Right cardiac atrium (tissue), 5 donors: Measurements from ENCODE around the gene EPHA6. TPM values are rescaled to one million over a fixed set of nuclear protein-coding genes. Genes with fewer than 3 reads are reported as not detected.

Experiments
- ATAC-seq, 2 donors: fragments of 200-7000 bp; cut with Tn5 transposase; one replicate each; pipeline versions ENCODE4 v1.8.0 to v1.9.1; 2020; ENCODE audit warnings: moderate library complexity in 2 of 2, mild to moderate bottlenecking in 1 of 2
- DNase-seq, 3 donors: peaks; one replicate each; pipeline ENCODE4 v3.0.0-alpha.2; 2020
- H3K27ac ChIP-seq: one replicate; pipeline ENCODE4 v1.5.1; 2013; ENCODE audit warnings: mild to moderate bottlenecking, low read length, control low read depth, moderate library complexity
- H3K27me3 ChIP-seq: one replicate; pipeline ENCODE4 v1.6.1; 2013; ENCODE audit not compliant: control insufficient read depth, insufficient read depth
- H3K4me1 ChIP-seq: one replicate; pipeline ENCODE4 v1.6.1; 2013; ENCODE audit warnings: low read length; ENCODE audit not compliant: control insufficient read depth, insufficient read depth
- H3K4me3 ChIP-seq: one replicate; pipeline ENCODE4 v1.5.1; 2013; ENCODE audit warnings: low read length, control low read depth
- H3K9me3 ChIP-seq: one replicate; pipeline ENCODE4 v1.6.1; 2013; ENCODE audit warnings: low read length; ENCODE audit not compliant: control insufficient read depth
- WGBS: extraction: QIAGEN DNeasy Blood & Tissue Kit; methylation state at CpG from one replicate; pipeline ENCODE4 v1.1.7; 2013; 5-methylcytosine and 5-hydroxymethylcytosine counted together
- intact Hi-C, 4 donors: fragments of 100-400 bp; cut with DNase I; formaldehyde crosslinking; loops; one replicate each; pipeline versions ENCODE4 v1.11.0 to v1.14.0; 2022 to 2023
- polyA plus RNA-seq: library from polyadenylated mRNA; stranded (reverse); fragments of 200-250 nt; gene quantifications from one replicate; pipeline ENCODE4 v1.2.3, GENCODE V29; 2013
- total RNA-seq, 4 donors: library from RNA; stranded (reverse); fragmentation: NEBNext Ultra II Directional; extraction: Animal tissue kit (Norgen Biotek cat#: 25700); gene quantifications; one replicate each; pipeline ENCODE4 v1.2.1, GENCODE V29; 2021
- donor health status: healthy with polysubstance abuse.
- donor health status: DM: no; HTN: yes; CAD: no.
- donor health status: DM: no; HTN: no; CAD: no.
- donor health status: DM: no; HTN: yes; CAD: no; lungs with severe emphysema.
- donor health status: DM: yes; HTN: yes; CAD: no.

EPHA6 gene
- total and polyA plus RNA-seq, 5 donors: 0.05 to 1.4 (median 0.59) TPM

DNA sequence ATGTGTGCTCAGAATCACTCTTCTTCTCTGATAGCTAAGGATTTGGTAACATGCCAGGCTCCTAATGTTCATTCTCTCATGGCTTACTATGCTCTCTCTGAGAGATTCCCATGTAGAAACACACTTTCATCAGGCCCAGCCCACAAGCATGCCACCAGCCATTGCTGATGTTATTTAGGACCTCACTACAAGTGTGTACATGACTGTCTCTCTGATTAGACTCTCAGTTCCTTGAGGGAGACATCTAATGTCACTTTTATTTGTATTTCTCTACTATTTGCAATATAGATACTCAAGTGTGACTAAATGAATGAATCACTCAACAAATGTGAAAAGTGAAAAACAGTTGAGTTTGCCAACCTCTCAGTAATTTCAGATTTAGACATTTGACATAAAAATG lies 865.8 kb downstream of the EPHA6 start:
- no peak for ATAC-seq
- Histone ChIP-seq H3K4me1 (no peaks in the 10 kb centered on the region), H3K4me3 (no peak overlapping the region), H3K9me3 (no peaks in the 10 kb centered on the region), H3K27me3 (no peaks in the 10 kb centered on the region), H3K27ac (no peak overlapping the region)
- DNase-seq: no peak
- intact Hi-C loops: no loop called here

DNA sequence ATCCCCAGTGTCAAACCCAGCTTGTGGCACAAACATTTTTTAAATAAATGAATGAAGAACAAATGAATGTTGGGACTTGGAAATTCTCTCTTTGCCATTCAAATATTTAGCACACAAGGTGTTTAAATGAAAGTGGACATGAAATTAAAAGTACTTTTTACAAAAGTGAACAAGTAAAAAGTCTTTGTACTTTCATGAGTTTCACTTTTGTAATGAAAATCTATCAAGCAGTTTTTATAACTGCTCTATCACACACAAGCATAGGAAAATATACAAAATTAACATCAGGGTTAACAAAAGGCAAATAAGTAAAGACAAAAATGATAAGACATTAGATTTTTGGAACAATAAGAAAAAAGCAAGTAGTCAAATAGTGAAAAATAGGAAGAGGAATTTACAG lies 866.3 kb downstream of the EPHA6 start:
- Histone ChIP-seq H3K27me3 (no peaks in the 10 kb centered on the region), H3K27ac (no peak overlapping the region), H3K4me1 (no peaks in the 10 kb centered on the region), H3K9me3 (no peaks in the 10 kb centered on the region), H3K4me3 (no peak overlapping the region)
- no peak for DNase-seq
- no peak for ATAC-seq
- intact Hi-C loops: no loop called here

DNA sequence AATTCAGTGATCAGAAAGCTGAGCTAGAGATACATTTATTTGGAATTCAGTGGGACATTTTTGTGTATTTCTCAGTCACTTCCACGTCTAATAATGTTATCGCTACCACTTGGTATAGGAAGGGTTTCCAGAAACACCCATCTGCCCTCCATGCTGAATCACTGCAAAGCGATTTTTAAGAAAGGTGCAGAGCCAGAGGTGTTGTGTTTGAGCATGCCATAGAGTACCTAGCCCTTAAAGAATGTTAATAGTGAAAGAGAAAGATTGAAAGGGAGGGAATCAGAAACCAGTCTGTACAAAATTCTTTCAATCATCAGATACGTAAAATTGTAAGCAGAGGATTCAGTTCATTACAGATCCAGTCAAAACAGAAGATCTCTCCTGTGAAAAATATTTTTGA lies 870.1 kb downstream of the EPHA6 start:
- no peaks in the 10 kb centered on the region for H3K9me3 ChIP-seq
- no peak overlapping the region for H3K4me3 ChIP-seq
- H3K4me1 ChIP-seq: no peaks in the 10 kb centered on the region
- ATAC-seq (no peak), DNase-seq (no peak)
- WGBS: 85% methylated on average over 4 of the region's 4 CpGs
- no peaks in the 10 kb centered on the region for H3K27me3 ChIP-seq
- no peak overlapping the region for H3K27ac ChIP-seq
- intact Hi-C loops: no loop called here

DNA sequence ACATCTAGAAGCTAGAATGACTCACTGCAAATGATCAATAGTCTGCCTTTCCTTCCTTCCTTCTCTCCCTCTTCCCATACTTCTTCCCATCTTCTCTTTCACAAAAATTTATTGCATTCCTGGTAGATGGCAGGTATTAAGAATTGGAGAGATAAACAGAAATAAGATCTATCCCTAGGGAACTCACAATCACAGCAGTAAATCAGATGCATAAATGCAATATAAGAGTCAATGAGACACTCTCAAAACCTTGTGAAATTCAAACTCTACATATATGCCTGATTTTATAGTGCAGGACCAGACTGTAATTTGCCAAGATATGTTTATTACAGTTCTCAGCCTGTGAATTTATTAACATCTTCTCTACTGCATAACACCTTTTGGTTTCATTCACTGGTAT lies 871.9 kb downstream of the EPHA6 start:
- Histone ChIP-seq H3K27ac (no peak overlapping the region), H3K9me3 (no peaks in the 10 kb centered on the region), H3K27me3 (no peaks in the 10 kb centered on the region), H3K4me3 (no peak overlapping the region), H3K4me1 (no peaks in the 10 kb centered on the region)
- no peak for DNase-seq
- intact Hi-C loops: no loop called here
- ATAC-seq: no peak

DNA sequence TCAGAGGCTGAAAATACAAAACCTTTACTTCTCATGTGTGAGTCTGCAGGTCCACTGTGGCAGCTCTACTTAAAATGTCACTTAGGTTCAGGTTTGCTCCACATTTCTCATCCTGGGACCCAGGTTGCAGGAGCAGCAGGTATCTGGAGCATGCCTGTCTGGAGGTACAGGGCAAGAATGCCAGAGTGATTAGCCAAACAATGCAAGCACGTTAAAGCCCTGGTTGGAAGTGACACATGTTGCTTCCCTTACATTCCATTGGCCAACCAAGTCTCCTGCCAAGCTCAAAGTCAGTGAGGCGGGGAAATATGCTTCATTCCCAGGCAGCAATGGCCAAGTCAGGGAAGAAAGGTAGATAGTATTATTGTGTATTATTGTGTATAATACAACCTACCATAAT lies 873.3 kb downstream of the EPHA6 start:
- Histone ChIP-seq H3K9me3 (no peaks in the 10 kb centered on the region), H3K27ac (no peak overlapping the region), H3K27me3 (no peaks in the 10 kb centered on the region), H3K4me3 (no peak overlapping the region), H3K4me1 (no peaks in the 10 kb centered on the region)
- ATAC-seq (no peak), DNase-seq (no peak)
- WGBS: 46% methylated on average over 2 of the region's 2 CpGs
- intact Hi-C loops: no loop called here

DNA sequence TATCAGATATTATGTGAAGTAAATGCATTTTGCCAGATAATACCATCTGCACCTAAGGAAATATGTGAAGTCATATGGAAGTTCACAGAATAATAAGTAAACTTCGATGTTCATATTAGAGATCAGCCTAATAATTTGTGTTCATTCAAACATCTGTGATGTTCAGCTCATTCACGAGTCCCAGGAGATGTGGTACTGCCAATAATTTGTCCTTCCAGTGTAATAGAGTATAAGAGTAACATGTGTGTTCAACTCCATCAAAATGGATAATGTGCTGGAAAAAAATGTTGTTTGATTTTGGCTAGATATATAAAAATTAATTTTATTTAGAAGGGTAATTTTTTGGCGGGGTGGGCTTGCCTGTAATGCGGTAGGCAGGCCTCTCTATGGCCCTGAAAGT lies 874.7 kb downstream of the EPHA6 start:
- DNase-seq: no peak
- intact Hi-C loops: no loop called here
- no peak overlapping the region for H3K27ac ChIP-seq
- no peaks in the 10 kb centered on the region for H3K4me1 ChIP-seq
- no peak overlapping the region for H3K4me3 ChIP-seq
- WGBS: 86% methylated on average over 4 of the region's 4 CpGs
- no peaks in the 10 kb centered on the region for H3K27me3 ChIP-seq
- ATAC-seq: no peak
- H3K9me3 ChIP-seq: no peaks in the 10 kb centered on the region

DNA sequence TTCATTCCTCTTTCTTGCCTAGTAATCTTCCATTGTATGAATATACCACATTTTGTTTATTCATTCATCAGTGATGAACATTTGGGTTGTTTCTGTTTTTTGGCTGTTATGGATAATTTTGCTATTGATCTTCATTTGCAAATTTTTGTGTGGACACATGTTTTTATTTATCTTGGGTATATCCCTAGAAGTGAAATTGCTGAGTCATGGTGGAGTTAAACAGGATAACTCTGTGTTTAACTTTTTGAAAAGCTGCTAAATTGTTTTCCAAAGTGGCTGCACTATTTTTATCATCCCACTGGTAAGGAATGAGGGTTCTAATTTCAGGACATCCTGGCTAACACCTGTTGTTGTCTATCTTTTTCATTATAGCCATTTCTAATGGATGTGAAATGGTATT lies 875.6 kb downstream of the EPHA6 start:
- DNase-seq (no peak), ATAC-seq (no peak)
- intact Hi-C loops: no loop called here
- Histone ChIP-seq H3K9me3 (no peaks in the 10 kb centered on the region), H3K27me3 (no peaks in the 10 kb centered on the region), H3K27ac (no peak overlapping the region), H3K4me3 (no peak overlapping the region), H3K4me1 (no peaks in the 10 kb centered on the region)

DNA sequence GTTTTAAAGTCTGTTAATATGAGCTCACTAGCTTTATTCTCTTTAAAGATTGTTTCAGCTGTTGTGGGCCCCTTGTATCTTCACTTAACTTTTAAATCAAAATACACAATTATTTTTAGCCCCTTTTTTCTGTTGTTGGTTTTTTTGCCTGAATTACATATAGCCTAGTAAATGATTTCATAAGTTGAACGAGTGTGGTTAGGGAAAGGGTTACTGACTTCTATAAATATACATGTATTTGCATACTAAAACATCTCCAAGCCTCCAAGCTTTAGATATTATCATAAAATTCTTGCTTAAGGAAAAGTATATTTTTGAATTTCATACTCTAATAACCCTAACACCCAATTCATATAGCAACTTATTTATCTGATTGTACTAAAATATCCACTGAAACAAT lies 877.0 kb downstream of the EPHA6 start:
- Histone ChIP-seq H3K4me3 (no peak overlapping the region), H3K9me3 (no peaks in the 10 kb centered on the region), H3K27ac (no peak overlapping the region), H3K27me3 (no peaks in the 10 kb centered on the region), H3K4me1 (no peaks in the 10 kb centered on the region)
- intact Hi-C loops: no loop called here
- ATAC-seq (no peak), DNase-seq (no peak)
- 72% methylated on average over 1 of the region's 1 CpG for WGBS

DNA sequence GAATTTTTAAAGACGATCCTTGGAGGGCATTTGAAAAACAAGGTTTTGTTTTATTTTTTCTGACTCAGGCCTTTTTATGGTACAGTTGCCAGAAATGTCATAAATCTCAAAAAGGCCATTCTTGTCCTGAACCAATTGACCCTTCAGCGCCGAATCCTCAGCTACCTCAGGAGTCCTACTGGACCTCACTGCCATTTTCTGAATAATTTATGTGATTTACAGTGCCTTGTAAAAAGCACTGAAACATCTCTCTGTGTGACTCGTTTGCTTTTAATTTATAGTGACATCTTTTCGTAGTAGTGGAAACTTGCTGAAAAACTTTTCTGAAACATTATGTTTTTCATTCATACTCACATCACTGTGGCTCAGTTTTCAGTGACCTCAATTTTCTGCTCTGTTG lies 878.0 kb downstream of the EPHA6 start:
- Histone ChIP-seq H3K4me3 (no peak overlapping the region), H3K9me3 (no peaks in the 10 kb centered on the region), H3K27ac (no peak overlapping the region), H3K27me3 (no peaks in the 10 kb centered on the region), H3K4me1 (no peaks in the 10 kb centered on the region)
- no peak for DNase-seq
- no peak for ATAC-seq
- 79% methylated on average over 5 of the region's 5 CpGs for WGBS
- intact Hi-C loops: no loop called here

DNA sequence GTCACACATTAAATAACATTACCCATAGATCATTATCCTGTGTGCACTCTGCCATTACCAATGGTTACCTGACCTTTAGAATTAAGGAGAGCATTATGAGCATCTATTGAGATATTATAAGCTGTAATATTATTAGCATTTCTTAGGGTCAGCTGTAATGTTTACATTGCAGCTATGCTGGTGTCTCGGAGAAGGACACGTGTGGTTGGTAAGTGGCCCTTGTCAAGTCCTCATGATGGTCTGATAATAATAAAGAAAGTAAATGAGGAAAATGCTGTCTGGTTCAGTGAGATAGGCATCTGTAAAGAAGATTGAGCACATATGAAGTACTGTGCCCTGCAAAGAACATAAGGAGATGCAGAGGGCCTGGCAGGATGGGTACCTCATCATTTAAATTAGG lies 878.4 kb downstream of the EPHA6 start:
- intact Hi-C loops: no loop called here
- ATAC-seq: no peak
- 82% methylated on average over 2 of the region's 2 CpGs for WGBS

DNA sequence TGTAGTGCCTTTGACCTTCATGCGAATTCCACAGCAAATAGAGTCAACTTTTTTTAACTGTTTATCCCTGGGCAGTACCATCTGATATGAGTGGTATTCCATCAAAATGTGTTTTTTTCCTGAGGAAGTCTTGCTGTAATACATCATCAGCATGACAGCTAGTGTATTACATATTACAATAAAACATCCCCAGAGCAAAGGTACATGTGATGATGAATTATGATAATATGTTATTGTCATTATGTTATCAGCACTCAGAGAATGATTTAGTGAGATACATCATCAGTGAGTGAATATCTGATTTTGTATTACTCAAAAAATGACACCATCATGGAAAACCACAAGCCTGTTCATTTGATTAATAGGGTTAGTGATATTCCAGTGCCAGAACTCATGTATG lies 880.5 kb downstream of the EPHA6 start:
- no peak for ATAC-seq
- Histone ChIP-seq H3K27me3 (no peaks in the 10 kb centered on the region), H3K4me1 (no peaks in the 10 kb centered on the region), H3K27ac (no peak overlapping the region), H3K4me3 (no peak overlapping the region), H3K9me3 (no peaks in the 10 kb centered on the region)
- WGBS: 79% methylated on average over 1 of the region's 1 CpG
- intact Hi-C loops: no loop called here
- no peak for DNase-seq

More for the DNA sequence above, 878.4 kb downstream of the EPHA6 start:
- Histone ChIP-seq H3K4me1 (no peaks in the 10 kb centered on the region), H3K27ac (no peak overlapping the region), H3K9me3 (no peaks in the 10 kb centered on the region), H3K4me3 (no peak overlapping the region), H3K27me3 (no peaks in the 10 kb centered on the region)
- DNase-seq: no peak

DNA sequence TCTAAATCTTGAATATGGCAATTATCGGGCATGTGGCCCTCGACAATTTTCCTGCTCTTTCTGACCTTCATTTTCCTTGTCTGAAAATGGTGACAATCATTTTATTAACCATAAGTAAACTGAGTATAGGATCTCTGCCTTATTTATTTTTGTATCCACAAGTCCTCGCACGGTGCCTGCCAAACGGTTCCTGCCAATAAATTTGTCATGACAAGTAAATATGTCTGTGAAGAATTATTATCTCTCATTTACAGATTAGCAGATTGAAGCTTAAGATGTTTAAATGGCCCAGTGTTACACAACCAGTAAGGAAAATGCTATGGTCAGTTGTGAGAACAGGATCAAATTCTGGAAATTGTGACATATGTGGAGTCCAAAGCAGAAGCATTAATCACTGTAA lies 884.3 kb downstream of the EPHA6 start:
- Histone ChIP-seq H3K9me3 (no peaks in the 10 kb centered on the region), H3K27me3 (no peaks in the 10 kb centered on the region), H3K4me3 (no peak overlapping the region), H3K27ac (no peak overlapping the region), H3K4me1 (no peaks in the 10 kb centered on the region)
- intact Hi-C loops: no loop called here
- no peak for ATAC-seq
- WGBS: 60% methylated on average over 5 of the region's 5 CpGs
- DNase-seq: no peak
